ENCODE measurements around the gene MEF2B. TPM values are rescaled to one million over a fixed set of nuclear protein-coding genes. Genes with fewer than 3 reads are reported as not detected.

MEF2B gene
- total and polyA plus RNA-seq, 10 of the 15 experiments (the other 5 are each of a cell fraction or from before 2014, with no cell fraction given), result 0.09 to 33.0 (median 8.9) TPM

DNA sequence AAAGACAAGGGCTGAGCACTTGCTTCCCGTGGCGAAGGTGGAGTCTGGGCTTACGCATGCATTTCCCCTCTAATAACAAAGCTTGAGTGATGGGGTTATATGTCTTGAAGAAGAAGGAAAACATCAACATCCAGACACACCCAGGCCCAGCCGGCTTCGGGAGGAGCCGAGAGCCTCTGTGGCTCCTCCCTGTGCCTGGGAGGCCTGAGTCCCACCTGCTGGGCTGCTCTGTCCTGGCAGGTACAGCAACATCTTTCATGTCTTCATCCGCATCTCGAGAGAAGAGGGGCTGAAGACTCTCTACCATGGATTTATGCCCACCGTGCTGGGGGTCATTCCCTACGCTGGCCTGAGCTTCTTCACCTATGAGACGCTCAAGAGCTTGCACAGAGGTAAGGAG is 62.4 kb downstream of the MEF2B start:
- ChIA-PET CTCF (no interaction called here), RAD21 (ENCODE audit: unreplicated experiment) (no interaction called here), SMC1A (ENCODE audit: uncharacterized antibody, unreplicated experiment) (interaction anchor here (0.6 kb wide), 1 partner anchor 296 kb away, joined by 3 read pairs; no protein-coding TSS in a partner anchor), POLR2A (interaction anchor here (0.6 kb wide), 1 partner anchor 41 kb away, joined by 3 read pairs; no protein-coding TSS in a partner anchor)
- Histone ChIP-seq H3K9me3 (replicated peaks; ENCODE audit: control insufficient read depth, insufficient read depth, low read length) (no peaks in the 10 kb centered on the region), H3K4me3 (no peak overlapping the region), H3K9ac (ENCODE audit: control insufficient read depth, insufficient read depth, low read length) (no peak overlapping the region), H3K4me1 (ENCODE audit: control insufficient read depth, insufficient read depth, low read length) (no peaks in the 10 kb centered on the region), H4K20me1 (ENCODE audit: control insufficient read depth, insufficient read depth) (no peaks in the 10 kb centered on the region), H3K27ac (ENCODE audit: control insufficient read depth, insufficient read depth) (no peak overlapping the region), H2AFZ (ENCODE audit: control insufficient read depth, low read depth, low read length) (no peak overlapping the region), H3K27me3 (replicated peaks in 1 of 2; ENCODE audit: control insufficient read depth in 2 of 2, insufficient read depth in 2 of 2, low read length in 1 of 2) (no peaks in the 10 kb centered on the region), H3K4me2 (ENCODE audit: control insufficient read depth, insufficient read depth) (no peak overlapping the region), H3K79me2 (ENCODE audit: control insufficient read depth, insufficient read depth, low read length) (no peaks in the 10 kb centered on the region), H3K36me3 (ENCODE audit: control insufficient read depth in 2 of 2, insufficient read depth in 2 of 2, low read length in 1 of 2) (no peaks in the 10 kb centered on the region; a peak in 1 of 4 replicates)
- intact Hi-C loops (cut with micrococcal nuclease; ENCODE audit: unreplicated experiment) (no loop called here), in situ Hi-C loops (cut with MboI) (no loop called here)
- ATAC-seq, result no peak
- BruUV-seq (replicated peaks), result TSS peak; percentile 48
- no peak for DNase-seq (ENCODE audit: low read depth, low spot score)
- FAIRE-seq, result no peak
- 93% methylated on average over 11 of the region's 11 CpGs for WGBS (ENCODE audit: insufficient coverage, insufficient replicate concordance, low lambda C conversion rate, missing lambda C conversion rate)
- TF ChIP-seq, protein P1, sequence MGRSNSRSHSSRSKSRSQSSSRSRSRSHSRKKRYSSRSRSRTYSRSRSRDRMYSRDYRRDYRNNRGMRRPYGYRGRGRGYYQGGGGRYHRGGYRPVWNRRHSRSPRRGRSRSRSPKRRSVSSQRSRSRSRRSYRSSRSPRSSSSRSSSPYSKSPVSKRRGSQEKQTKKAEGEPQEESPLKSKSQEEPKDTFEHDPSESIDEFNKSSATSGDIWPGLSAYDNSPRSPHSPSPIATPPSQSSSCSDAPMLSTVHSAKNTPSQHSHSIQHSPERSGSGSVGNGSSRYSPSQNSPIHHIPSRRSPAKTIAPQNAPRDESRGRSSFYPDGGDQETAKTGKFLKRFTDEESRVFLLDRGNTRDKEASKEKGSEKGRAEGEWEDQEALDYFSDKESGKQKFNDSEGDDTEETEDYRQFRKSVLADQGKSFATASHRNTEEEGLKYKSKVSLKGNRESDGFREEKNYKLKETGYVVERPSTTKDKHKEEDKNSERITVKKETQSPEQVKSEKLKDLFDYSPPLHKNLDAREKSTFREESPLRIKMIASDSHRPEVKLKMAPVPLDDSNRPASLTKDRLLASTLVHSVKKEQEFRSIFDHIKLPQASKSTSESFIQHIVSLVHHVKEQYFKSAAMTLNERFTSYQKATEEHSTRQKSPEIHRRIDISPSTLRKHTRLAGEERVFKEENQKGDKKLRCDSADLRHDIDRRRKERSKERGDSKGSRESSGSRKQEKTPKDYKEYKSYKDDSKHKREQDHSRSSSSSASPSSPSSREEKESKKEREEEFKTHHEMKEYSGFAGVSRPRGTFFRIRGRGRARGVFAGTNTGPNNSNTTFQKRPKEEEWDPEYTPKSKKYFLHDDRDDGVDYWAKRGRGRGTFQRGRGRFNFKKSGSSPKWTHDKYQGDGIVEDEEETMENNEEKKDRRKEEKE (IDR thresholded peaks at IDR 0.05), result no peak
- TF ChIP-seq RAD21 (IDR thresholded peaks at IDR 0.05; ENCODE audit: insufficient read depth, low read depth, low read length) (no peak), HDAC2 (IDR thresholded peaks at IDR 0.05) (no peak), MLLT1 (IDR thresholded peaks at IDR 0.05) (no peak), KDM1A (IDR thresholded peaks at IDR 0.05; ENCODE audit: borderline replicate concordance) (no peak), ZZZ3 (IDR thresholded peaks at IDR 0.05; ENCODE audit: control insufficient read depth, insufficient read length, low read depth) (no peak), SKIL (IDR thresholded peaks at IDR 0.05; ENCODE audit: low read depth, poor library complexity, severe bottlenecking) (no peak), E2F8 (IDR thresholded peaks at IDR 0.05; ENCODE audit: low read depth, partially characterized antibody) (no peak)
- TF ChIP-seq, protein P2, sequence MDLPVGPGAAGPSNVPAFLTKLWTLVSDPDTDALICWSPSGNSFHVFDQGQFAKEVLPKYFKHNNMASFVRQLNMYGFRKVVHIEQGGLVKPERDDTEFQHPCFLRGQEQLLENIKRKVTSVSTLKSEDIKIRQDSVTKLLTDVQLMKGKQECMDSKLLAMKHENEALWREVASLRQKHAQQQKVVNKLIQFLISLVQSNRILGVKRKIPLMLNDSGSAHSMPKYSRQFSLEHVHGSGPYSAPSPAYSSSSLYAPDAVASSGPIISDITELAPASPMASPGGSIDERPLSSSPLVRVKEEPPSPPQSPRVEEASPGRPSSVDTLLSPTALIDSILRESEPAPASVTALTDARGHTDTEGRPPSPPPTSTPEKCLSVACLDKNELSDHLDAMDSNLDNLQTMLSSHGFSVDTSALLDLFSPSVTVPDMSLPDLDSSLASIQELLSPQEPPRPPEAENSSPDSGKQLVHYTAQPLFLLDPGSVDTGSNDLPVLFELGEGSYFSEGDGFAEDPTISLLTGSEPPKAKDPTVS (IDR thresholded peaks at IDR 0.05; ENCODE audit: low read depth, low read length), result no peak
